Stimulated activated CD4-positive, alpha-beta T cell treated with anti-CD3 and anti-CD28 coated beads, TNF-alpha, amount 100 ng/mL, for 4 hours (primary cell): ENCODE measurements around the gene SNX7.

Source experiments
- DNase-seq, 3 experiments: peaks; one replicate each; pipeline ENCODE4 v3.0.0-alpha.2; 2020; ENCODE audit warnings: low read depth in 3 of 3

SNX7 gene

GRCh38 chr1:98764485-98764884 is 103.0 kb downstream of the SNX7 start:
- no peak for DNase-seq

DNA sequence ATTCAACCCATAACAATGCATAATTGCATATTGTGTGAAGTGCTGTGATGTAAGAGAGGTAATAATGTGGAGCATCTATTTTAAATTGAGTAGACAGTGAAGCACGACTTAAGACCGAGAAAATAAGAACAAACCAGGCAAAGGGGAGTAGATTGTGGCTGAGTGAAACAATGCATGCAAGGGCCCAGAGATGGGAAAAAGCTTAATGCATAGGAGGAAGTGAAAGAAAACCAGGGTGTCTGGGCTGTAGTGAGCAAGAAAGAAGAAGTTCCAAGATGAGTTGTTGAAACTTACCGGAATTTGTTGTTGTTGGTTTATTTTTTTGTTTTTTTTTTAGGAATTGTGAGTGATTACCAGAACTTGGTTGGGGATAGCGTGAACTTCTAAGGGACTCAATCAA is 104.7 kb downstream of the SNX7 start:
- no peak for DNase-seq

GRCh38 chr1:98769162-98769561 is 107.6 kb downstream of the SNX7 start:
- no peak for DNase-seq

GRCh38 chr1:98781906-98782305 is 120.4 kb downstream of the SNX7 start:
- no peak for DNase-seq

GRCh38 chr1:98783821-98784220 is 122.3 kb downstream of the SNX7 start:
- DNase-seq: no peak

DNA sequence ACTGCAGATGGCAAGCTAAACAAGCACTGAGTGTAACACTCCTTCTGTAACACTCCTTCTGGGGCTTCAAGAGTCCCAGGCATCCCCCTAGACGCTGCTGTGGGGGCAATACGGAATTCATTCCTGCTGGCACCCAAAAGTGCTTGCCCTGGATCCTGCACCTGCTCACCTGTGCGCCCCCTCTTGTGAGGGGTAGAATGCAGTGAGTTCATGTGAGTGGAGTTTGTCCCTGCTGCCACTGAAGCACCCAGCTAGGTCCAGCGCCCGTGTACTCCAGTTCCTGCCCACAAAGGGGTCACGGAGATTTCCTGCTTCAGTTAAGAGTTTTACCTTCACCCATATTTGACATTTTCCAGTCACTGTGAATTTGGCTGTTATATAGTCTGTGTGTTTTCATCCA is 130.0 kb downstream of the SNX7 start:
- no peak for DNase-seq

DNA sequence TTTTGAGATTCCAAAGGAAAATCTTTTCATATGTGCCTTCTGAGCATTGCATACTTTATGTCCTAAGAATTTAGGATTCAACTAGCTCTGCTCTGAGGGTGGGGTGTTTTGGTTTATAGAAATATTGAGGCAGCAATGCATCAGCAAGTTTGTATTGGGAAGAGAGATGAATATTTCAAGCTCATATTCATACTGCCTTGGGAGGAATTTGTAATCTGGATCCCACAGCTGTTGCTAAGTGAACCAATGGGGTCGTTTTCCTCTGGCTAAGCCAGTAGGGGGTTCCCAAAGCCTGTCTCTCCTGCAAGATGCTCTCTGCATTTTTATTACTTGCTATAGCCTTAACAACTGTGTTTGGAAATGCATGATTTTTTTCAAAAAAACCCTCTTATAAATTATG is 130.6 kb downstream of the SNX7 start:
- no peak for DNase-seq

DNA sequence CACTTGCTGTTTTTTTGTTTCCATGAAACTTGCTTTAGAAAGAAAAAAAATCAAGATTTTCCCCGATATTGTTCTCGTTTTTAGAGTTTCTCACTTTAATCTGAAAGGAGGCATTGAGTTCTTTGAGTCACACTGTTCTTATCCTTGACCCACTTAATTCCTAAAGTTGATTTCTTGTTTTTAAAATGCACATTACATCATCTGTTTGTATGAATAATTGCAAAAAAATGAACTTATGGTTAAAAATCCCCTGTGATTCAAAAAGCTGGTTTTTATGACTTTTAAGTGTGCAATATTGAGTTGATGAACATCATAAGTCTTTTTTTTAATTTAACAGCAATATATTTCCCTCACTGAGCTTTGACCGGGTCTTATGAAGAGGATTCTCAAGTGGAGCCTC is 131.6 kb downstream of the SNX7 start:
- DNase-seq: no peak

DNA sequence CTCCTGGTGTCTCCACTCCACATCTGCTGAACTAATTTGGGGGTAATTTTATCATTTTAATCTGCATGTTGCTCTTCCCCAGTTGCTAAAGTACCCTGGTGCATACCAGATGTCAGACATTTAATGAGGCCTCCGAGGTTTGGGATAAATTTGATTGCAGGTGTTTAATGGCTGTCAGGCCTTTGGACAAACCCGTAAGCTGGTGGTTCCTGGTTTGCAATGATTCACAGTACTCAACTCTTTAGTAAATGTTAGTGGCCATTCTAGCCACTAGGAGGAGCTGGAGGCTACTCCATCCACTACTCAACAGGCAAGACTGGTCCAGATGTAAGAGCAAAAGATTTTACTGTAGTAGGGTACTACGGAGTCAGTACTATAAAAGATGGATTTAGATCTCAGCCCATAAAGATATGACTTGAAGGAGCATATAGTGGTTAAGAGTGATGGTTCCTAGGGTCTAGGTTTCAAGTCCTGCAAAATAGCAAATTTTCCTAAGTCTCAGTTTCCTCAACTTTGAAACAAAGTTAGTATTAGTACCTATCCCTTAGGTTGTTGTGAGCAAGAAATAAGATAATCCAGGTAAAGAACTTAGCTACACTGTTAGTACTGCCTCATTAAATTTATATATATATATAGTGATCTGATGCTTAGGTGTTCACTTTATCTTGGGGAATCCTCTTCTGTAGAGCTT is 132.8 kb downstream of the SNX7 start:
- DNase-seq: peak; percentile 4 to 34 (median 4)

GRCh38 chr1:98796049-98796448 is 134.5 kb downstream of the SNX7 start:
- no peak for DNase-seq

DNA sequence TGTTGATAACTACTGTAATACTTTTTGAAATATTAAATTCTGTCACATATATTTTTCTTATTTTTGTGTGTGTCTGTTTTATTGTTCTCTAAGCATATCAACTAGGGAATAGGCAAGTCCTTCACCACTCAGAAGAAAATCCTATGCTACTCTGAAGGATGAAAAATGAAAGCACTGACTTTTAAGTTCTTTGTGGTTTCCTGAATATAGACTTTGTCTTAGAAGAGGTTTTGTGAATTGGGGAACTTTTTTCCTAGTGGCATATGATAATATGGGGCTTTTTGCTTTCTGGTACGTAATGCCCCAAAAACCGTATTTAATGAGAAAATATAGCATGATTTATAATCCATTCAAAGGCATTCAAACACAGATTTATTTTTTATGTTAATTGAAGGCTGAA is 136.0 kb downstream of the SNX7 start:
- no peak for DNase-seq
